ENCODE measurements around the gene NISCH. TPM values are rescaled to one million over a fixed set of nuclear protein-coding genes. Genes with fewer than 3 reads are reported as not detected.

NISCH gene
- total RNA-seq, 1 donor from 2014 or later = 63.9 TPM

- no peak for DNase-seq (ENCODE audit: low read depth)
These were observed 7.7 kb upstream of the NISCH start for GRCh38 chr3:52447512-52448355.

GRCh38 chr3:52450489-52451236 is 4.7 kb upstream of the NISCH start:
- DNase-seq (ENCODE audit: low read depth) = no peak

GRCh38 chr3:52451237-52452083 is 3.9 kb upstream of the NISCH start:
- no peak for DNase-seq (ENCODE audit: low read depth)

- DNase-seq (ENCODE audit: low read depth) = no peak
These were observed 3.3 kb upstream of the NISCH start for GRCh38 chr3:52452126-52452525.

- peak; percentile 99 for DNase-seq (ENCODE audit: low read depth)
These were observed 2.7 kb upstream of the NISCH start for GRCh38 chr3:52452570-52453221.

GRCh38 chr3:52453496-52454249 is 1.7 kb upstream of the NISCH start, which contains the start of gene TNNC1:
Gene TNNC1, minus strand, starts transcription at chr3:52454041. Its CDS starts 26 bp downstream, at chr3:52454015.
- DNase-seq (ENCODE audit: low read depth) = peak; percentile 89

- no peak for DNase-seq (ENCODE audit: low read depth)
These were observed 1.0 kb upstream of the NISCH start for GRCh38 chr3:52454250-52454937.

- no peak for DNase-seq (ENCODE audit: low read depth)
These were observed 494 bp upstream of the NISCH start for GRCh38 chr3:52454938-52455282.

GRCh38 chr3:52456169-52456799 is 880 bp downstream of the NISCH start:
- no peak for DNase-seq (ENCODE audit: low read depth)

- DNase-seq (ENCODE audit: low read depth) = no peak
These were observed 1.4 kb downstream of the NISCH start for GRCh38 chr3:52456800-52457183.

- no peak for DNase-seq (ENCODE audit: low read depth)
These were observed 2.8 kb downstream of the NISCH start for GRCh38 chr3:52458031-52458760.

- no peak for DNase-seq (ENCODE audit: low read depth)
These were observed 3.6 kb downstream of the NISCH start for GRCh38 chr3:52458770-52459545.

GRCh38 chr3:52461874-52462273 is 6.5 kb downstream of the NISCH start:
- no peak for DNase-seq (ENCODE audit: low read depth)

GRCh38 chr3:52463416-52463815 is 8.0 kb downstream of the NISCH start:
- no peak for DNase-seq (ENCODE audit: low read depth)

GRCh38 chr3:52468336-52468735 is 12.9 kb downstream of the NISCH start:
- DNase-seq (ENCODE audit: low read depth) = peak; percentile 55

- no peak for DNase-seq (ENCODE audit: low read depth)
These were observed 13.6 kb downstream of the NISCH start for GRCh38 chr3:52469001-52469400.

- DNase-seq (ENCODE audit: low read depth) = no peak
These were observed 15.5 kb downstream of the NISCH start for GRCh38 chr3:52470920-52471319.

All from myocyte (in vitro differentiated cells).